NCI-H524 (cell line): Measurements from ENCODE around the gene HOXD13.

Experiments
- DNase-seq, 2 experiments: peaks; one replicate each; lab custom pipeline; 2025; lab: John Stamatoyannopoulos, UW

Gene HOXD13

GRCh38 chr2:176080540-176081375 is 11.8 kb upstream of the HOXD13 start:
- no peak for DNase-seq

DNA sequence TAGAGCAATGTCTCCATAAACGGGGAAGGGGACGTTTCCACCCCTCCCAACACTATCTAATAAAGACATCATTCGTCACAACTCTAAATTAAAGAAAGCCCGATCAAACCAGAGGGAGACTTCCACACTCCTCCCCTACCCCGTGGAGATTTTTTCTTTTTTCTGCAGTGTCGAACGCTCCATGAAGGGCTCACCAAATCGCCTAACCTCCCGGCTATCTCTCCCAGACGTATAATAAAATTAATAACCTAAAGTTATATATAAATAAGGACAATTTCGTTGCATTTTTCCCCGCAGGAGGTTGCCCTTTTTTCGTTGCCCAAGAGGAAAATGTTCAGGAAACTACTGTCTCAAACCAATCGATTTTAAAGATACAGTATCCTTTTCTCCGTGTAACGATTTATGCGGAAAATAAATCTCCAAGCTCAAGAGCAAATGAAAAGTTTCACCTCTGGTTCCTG is 11.1 kb upstream of the HOXD13 start:
- no peak for DNase-seq

GRCh38 chr2:176081837-176082524 is 10.5 kb upstream of the HOXD13 start:
- no peak for DNase-seq

DNA sequence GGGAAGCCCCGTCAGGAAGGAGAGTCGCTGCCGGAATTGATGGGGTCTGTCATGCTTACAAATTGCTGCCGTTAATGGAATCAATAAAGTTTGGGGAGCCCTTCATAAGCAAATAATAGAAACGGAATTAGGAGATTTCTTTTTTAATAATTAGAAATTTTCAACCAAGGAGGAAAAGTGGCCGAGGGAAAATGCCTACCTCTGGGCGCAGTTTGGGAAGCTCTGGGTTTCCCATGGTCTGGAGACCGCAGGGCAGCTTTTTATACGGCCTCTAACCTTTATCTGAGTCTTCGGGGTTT is 10.0 kb upstream of the HOXD13 start:
- DNase-seq = no peak

- DNase-seq = peak; percentile 25 to 35
Measured at GRCh38 chr2:176082824-176083751, 9.4 kb upstream of the HOXD13 start.

- DNase-seq = peak in 1 of 2 experiments; percentile 29
Measured at GRCh38 chr2:176083796-176084261, 8.7 kb upstream of the HOXD13 start, which contains the start of gene EVX2. Gene EVX2, minus strand, starts transcription at chr2:176083962. Its CDS starts 186 bp downstream, at chr2:176083776.

DNA sequence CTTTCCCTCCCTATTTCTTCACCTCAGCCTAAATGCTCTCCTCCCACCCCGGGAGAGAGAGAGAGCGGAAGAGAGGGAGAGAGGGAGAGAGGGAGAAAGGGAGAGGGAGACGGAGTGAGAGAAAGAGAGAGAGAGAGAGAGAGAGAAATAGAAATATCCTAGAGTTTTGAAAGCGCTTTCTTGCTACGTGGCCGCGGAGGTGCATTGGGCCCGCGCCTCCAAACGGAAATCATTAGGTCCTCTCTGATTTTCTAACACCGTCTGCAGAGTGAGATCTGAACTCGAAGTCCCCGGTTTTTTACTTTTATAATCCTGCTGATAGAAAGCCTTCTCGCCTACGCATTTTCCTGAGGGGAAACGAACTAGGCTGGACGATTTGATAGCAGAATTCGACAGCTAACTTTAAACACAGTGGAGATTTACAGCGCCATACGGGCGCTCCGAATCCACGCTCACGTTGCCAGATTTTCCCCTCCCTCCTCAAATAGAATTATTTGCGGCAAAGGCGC is 7.9 kb upstream of the HOXD13 start:
- peak; percentile 27 to 55 for DNase-seq

GRCh38 chr2:176085120-176085788 is 7.3 kb upstream of the HOXD13 start:
- peak in 1 of 2 experiments; percentile 55 for DNase-seq

- peak; percentile 39 to 71 for DNase-seq
Measured at GRCh38 chr2:176085861-176086771, 6.4 kb upstream of the HOXD13 start.

DNA sequence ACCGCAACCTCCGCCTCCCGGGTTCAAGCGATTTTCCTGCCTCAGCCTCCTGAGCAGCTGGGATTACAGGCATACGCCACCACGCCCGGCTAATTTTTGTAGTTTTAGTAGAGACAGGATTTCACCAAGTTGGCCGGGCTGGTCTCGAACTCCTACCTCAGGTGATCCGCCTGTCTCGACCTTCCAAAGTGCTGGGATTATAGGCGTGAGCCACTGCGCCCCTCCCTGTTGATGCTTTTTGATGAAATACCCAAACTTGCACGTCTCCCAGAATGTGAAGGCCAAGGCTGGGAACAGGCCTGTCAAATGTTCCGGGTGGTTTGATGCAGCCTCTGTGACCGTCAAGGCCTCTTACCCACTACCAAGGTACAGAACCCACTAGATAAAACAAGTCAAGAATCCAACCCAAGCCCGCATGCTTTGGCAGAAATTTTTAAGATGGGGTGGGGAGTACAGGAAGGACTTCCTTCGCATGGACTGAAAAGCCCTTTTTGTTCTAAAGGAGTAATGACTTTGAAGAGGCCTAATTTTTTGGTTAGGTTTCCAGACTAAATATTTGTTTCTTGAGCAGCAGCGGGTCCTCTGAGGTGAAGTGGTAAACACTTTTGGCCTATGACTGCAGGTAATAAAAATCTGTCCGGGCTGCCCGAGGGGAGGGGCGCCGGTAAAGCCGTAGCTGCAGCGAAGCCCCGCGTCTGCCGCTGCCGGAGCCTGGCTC is 5.0 kb upstream of the HOXD13 start:
- DNase-seq = no peak

DNA sequence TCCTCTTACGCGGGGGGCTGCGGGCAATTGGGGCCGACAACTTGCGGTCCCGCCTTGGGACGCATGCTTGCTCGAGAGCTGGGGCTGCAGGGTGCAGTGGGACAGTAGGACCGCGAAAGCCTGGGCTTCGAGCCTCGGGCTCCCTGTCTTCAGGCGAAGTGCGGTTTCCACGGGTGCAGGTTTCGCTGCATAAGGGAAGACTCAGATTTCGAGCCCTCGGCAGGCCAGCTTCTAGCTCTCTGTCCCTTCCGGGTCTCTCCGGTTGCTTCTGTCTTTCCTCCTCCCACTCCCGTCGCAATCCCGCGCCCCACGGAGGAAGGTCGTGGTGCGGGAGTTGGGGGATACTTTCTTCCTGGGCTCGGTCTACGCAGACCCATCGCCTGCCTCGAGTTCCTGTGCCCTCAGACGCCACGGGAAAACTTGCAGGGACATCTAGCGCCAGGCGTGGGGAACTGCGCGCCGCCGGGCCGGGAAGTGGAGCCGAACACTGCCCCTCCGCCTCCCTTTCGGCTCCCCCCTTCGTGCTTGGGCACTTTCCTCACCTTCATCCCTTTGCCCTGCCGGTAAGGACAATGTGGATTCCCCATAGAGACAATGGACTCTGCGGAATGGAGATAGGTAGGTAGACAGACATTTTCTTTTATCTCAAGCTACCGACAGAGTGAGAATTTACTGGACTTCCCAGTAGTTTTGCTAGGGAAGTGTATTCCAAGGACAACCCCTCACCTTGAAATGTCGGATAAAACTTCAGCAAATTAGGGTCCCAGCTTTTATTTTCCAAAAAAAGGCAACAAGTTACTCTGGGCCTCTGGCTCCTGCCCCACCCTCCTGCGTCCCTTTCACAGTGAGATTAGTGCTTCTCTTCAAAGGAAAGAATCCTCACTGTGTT is 4.2 kb upstream of the HOXD13 start:
- peak; percentile 40 to 76 for DNase-seq

DNA sequence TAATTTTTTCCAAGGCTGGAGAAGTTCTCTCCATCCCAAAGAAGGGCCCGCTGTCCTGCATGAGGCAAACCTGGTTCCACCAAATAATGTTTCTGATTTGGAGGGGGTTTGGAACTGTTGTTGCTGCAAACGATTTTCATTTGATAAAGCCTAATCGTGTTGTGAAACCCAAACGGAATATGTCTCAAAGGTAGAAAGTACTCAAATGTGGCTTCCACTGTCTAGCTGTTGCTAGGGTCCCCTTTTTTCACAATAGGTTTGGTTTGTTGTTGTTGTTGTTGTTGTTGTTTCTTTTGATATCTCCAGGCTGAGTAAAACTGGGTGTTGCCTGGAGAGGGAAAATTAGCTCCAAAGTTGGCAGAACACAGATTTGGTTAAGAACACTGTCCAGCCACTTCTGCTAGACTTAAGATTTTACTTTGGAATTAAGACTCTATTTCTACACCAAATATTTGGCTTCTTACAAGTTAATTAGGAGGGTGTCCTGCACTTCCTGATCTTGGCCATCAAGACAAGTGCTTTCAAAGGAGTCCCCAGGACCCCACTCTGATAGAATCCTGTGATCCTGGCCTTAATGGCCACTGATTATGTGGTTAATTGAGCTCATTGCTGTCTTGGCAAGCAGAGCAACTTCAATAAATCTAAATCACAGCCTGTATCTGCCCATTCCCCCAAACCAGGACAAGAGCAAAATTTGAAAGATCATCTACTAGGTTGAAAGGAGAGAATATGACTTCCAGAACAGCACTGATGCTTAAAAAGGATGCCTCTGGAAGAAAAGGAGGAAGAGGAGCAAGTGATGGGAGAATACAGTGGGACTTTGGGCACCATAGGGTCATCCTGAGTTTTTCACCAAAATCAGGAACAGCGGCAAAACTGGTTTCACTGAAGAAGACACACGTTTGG is 3.3 kb upstream of the HOXD13 start:
- DNase-seq = no peak

DNA sequence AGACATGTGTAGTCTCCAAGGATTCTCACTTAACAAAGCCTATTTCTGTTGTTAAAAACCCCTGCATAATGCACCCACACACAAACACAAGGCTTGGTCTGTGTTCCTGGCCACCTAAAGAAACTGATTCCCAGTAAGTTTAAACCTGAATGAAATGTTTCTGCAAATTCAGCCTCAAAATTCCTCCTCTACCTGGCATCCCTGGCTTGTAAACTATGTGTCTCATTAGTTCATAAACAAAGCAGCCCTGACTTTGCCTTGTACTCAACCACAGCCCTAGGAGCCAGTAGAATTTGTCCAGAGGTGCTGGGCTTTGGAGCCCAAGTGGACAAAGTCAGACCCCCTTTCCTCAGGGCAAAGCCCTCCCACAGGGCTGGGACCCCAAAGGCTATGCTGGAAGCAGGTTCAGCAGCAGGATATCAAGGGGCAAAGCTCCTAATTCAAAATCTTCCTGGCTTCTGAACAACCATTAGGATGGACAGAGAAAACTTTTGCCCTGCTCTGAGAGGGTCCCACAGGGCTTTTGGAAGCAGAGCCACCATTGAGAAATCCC is 2.6 kb upstream of the HOXD13 start:
- no peak for DNase-seq

GRCh38 chr2:176090862-176091261 is 1.7 kb upstream of the HOXD13 start:
- no peak for DNase-seq

DNA sequence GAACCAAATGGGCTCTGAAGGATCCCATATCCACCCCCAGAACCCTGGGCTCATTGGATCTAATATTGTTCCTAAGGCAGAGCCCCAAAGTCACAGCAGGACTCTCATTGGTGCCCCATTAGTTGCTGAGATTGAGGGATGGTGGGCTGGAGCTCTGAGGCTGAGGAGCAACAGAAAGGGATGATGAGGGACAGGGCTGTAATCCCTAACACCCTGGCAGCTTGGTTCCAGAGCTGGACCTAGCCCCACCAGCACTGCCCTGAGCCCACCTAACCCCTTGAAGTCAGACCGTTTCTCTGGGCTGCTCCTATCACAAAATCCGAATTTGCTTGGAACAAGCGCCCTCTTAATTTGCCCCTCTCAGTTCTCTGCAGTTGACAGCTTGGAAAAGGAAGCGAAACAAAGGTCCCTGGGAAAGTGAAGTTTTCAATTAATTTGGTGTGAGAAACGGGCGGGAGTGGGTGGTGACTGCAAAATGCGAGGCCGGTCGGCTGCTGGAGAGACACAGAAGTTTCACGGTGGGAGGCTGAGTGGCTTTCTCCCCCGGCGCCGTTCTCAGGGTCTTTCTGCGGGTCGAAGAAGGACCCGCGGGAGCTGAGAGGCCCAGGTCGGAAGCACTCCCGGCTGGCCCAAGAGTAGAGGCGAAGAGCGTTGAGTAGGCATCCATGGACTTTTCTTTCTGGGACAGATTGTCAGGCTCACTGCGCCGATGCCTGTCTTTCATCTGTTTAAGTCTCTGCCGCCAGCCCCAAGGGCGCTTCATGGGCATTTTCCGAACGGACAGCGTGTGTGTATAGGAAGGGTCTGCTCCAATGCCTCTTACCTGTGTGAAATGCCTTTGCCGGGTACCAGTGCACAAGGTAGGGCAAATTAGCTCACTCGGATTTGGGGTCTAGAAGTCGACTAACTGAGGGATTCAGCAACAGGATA is 927 bp upstream of the HOXD13 start:
- no peak for DNase-seq
